Measurements from ENCODE around the gene RIMBP2. TPM values are rescaled to one million over a fixed set of nuclear protein-coding genes. Genes with fewer than 3 reads are reported as not detected.

RIMBP2 gene
- total and polyA plus RNA-seq, 2 experiments from 2014 or later = 0.31 to 0.37 TPM

- TF ChIP-seq ZNF331 (CRISPR knock-in tag; IDR thresholded peaks at IDR 0.05; ENCODE audit: low read depth) (no peak), POLR2AphosphoS5 (IDR thresholded peaks at IDR 0.05; ENCODE audit: low read depth) (no peak), ETS1 (IDR thresholded peaks at IDR 0.05) (no peak), NANOG (IDR thresholded peaks at IDR 0.05; ENCODE audit: borderline replicate concordance) (no peak), CREB1 (CRISPR knock-in tag; IDR thresholded peaks at IDR 0.05; ENCODE audit: low read depth) (no peak), JUNB (IDR thresholded peaks at IDR 0.05; ENCODE audit: unreplicated experiment) (no peak), ZNF462 (CRISPR knock-in tag; IDR thresholded peaks at IDR 0.05) (no peak), EZH2 (IDR thresholded peaks at IDR 0.05; ENCODE audit: low read depth, unreplicated experiment) (no peak)
Measured at GRCh38 chr12:130593056-130593455, 123.0 kb downstream of the RIMBP2 start (continued).

GRCh38 chr12:130592641-130593040 is 123.5 kb downstream of the RIMBP2 start:
- Histone ChIP-seq H3F3A (replicated peaks; ENCODE audit: low read depth) (no peaks in the 10 kb centered on the region), H3K36me3 (ENCODE audit: insufficient read depth) (no peaks in the 10 kb centered on the region), H3K79me2 (replicated peaks; ENCODE audit: insufficient read depth) (no peaks in the 10 kb centered on the region), H3K27ac (ENCODE audit: low read depth) (no peak overlapping the region), H3K4me3 (no peak overlapping the region), H2AFZ (no peak overlapping the region), H3K27me3 (ENCODE audit: insufficient read depth) (no peaks in the 10 kb centered on the region), H3K9me2 (ENCODE audit: insufficient read depth) (no peaks in the 10 kb centered on the region), H3K4me1 (ENCODE audit: insufficient read depth) (no peaks in the 10 kb centered on the region), H4K20me1 (replicated peaks; ENCODE audit: insufficient read depth) (no peaks in the 10 kb centered on the region), H3K4me2 (no peak overlapping the region)
- H3K36me3 Mint-ChIP-seq (ENCODE audit: low read depth) = peaks cover 28% of the 10 kb centered on the region
- ATAC-seq = no peak
- no peaks in the 10 kb centered on the region for H3K4me1 Mint-ChIP-seq
- H3K4me3 Mint-ChIP-seq = no peak overlapping the region
- H3K27me3 Mint-ChIP-seq (ENCODE audit: insufficient read depth, low read depth, poor library complexity) = peaks cover 5% of the 10 kb centered on the region
- H3K9me3 Mint-ChIP-seq = peaks cover 88% of the 10 kb centered on the region
- H3K27ac Mint-ChIP-seq = no peak overlapping the region
- DNase-seq (ENCODE audit: low spot score) = no peak
- TF ChIP-seq ZNF114 (CRISPR knock-in tag; IDR thresholded peaks at IDR 0.05) (no peak), JUNB (IDR thresholded peaks at IDR 0.05; ENCODE audit: unreplicated experiment) (no peak), CTCF (conservative IDR thresholded peaks at IDR 0.05; ENCODE audit: low read depth in 2 of 2) (no peak), CREB1 (CRISPR knock-in tag; IDR thresholded peaks at IDR 0.05; ENCODE audit: low read depth) (no peak), EZH2phosphoT487 (IDR thresholded peaks at IDR 0.05; ENCODE audit: unreplicated experiment) (no peak)
